Embryonic facial prominence (tissue), 1 donor: ENCODE results near the gene VAV3.

Source experiments
- DNase-seq: peaks from one replicate; pipeline ENCODE4 v3.0.0-alpha.2; 2016; ENCODE audit errors: extremely low spot score

VAV3 gene

GRCh38 chr1:107835151-107835670 lies 129.8 kb downstream of the VAV3 start:
- no peak for DNase-seq

GRCh38 chr1:107833061-107833460 lies 131.9 kb downstream of the VAV3 start:
- DNase-seq, result no peak

- DNase-seq, result no peak
These were observed 133.1 kb downstream of the VAV3 start for GRCh38 chr1:107831921-107832320.

GRCh38 chr1:107830526-107830925 lies 134.5 kb downstream of the VAV3 start:
- DNase-seq, result no peak

- no peak for DNase-seq
These were observed 134.9 kb downstream of the VAV3 start for GRCh38 chr1:107830075-107830474.

GRCh38 chr1:107829036-107829770 lies 135.8 kb downstream of the VAV3 start:
- no peak for DNase-seq

- no peak for DNase-seq
These were observed 140.0 kb downstream of the VAV3 start for GRCh38 chr1:107824946-107825345.

GRCh38 chr1:107821340-107821739 lies 143.6 kb downstream of the VAV3 start:
- DNase-seq, result no peak

- no peak for DNase-seq
These were observed 144.2 kb downstream of the VAV3 start for GRCh38 chr1:107820801-107821200.

- DNase-seq, result no peak
These were observed 147.0 kb downstream of the VAV3 start for GRCh38 chr1:107817935-107818334.

- no peak for DNase-seq
These were observed 147.8 kb downstream of the VAV3 start for GRCh38 chr1:107817206-107817605.

- no peak for DNase-seq
These were observed 154.6 kb downstream of the VAV3 start for GRCh38 chr1:107810291-107810951.

- no peak for DNase-seq
These were observed 157.1 kb downstream of the VAV3 start for GRCh38 chr1:107807855-107808254.

GRCh38 chr1:107807405-107807804 lies 157.6 kb downstream of the VAV3 start:
- no peak for DNase-seq

- no peak for DNase-seq
These were observed 158.1 kb downstream of the VAV3 start for GRCh38 chr1:107806902-107807301.

GRCh38 chr1:107804741-107805140 lies 160.2 kb downstream of the VAV3 start:
- DNase-seq, result no peak

GRCh38 chr1:107804134-107804533 lies 160.8 kb downstream of the VAV3 start:
- no peak for DNase-seq

- no peak for DNase-seq
These were observed 161.4 kb downstream of the VAV3 start for GRCh38 chr1:107803579-107803978.

GRCh38 chr1:107802654-107803053 lies 162.3 kb downstream of the VAV3 start:
- no peak for DNase-seq

GRCh38 chr1:107795994-107796393 lies 169.0 kb downstream of the VAV3 start:
- no peak for DNase-seq

- no peak for DNase-seq
These were observed 169.5 kb downstream of the VAV3 start for GRCh38 chr1:107795441-107795840.

- no peak for DNase-seq
These were observed 170.4 kb downstream of the VAV3 start for GRCh38 chr1:107794571-107794970.

- DNase-seq, result no peak
These were observed 171.0 kb downstream of the VAV3 start for GRCh38 chr1:107793896-107794453.
